ENCODE measurements around the gene ZNF516.

DNA sequence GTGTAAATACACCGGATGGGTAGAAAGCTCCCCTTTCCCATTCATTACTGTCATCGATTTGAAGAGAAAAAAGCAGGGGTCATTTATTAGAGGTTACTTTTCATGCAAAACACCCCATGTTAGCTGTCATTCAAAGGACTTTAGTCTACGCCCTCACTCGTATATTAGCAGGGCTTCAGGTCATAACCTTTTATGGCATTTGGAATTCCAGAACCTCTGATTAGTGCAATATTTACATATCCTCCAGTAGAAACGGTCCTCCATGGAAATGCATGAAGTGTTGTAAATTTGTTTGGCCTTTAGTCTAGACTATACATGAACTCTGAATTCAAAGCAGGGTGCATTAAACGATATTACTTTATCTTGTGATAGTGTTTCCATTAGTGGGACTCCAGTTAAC, 180.5 kb downstream of the ZNF516 start:
- TF ChIP-seq EP300 (IDR thresholded peaks at IDR 0.05) (no peak), POLR2AphosphoS5 (IDR thresholded peaks at IDR 0.05) (no peak)
- TF ChIP-seq, protein P1, sequence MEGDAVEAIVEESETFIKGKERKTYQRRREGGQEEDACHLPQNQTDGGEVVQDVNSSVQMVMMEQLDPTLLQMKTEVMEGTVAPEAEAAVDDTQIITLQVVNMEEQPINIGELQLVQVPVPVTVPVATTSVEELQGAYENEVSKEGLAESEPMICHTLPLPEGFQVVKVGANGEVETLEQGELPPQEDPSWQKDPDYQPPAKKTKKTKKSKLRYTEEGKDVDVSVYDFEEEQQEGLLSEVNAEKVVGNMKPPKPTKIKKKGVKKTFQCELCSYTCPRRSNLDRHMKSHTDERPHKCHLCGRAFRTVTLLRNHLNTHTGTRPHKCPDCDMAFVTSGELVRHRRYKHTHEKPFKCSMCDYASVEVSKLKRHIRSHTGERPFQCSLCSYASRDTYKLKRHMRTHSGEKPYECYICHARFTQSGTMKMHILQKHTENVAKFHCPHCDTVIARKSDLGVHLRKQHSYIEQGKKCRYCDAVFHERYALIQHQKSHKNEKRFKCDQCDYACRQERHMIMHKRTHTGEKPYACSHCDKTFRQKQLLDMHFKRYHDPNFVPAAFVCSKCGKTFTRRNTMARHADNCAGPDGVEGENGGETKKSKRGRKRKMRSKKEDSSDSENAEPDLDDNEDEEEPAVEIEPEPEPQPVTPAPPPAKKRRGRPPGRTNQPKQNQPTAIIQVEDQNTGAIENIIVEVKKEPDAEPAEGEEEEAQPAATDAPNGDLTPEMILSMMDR (IDR thresholded peaks at IDR 0.05): no peak
